HUES64 (cell line): ENCODE measurements around the gene ART4.

Experiments
- H3K27ac ChIP-seq: 2 replicates; pipeline ENCODE4 v1.7.0; 2013; ENCODE audit warnings: low read depth, low read length, inconsistent platforms
- H3K27me3 ChIP-seq: 2 replicates; pipeline ENCODE4 v1.6.1; 2013; ENCODE audit warnings: mild to moderate bottlenecking, low read length; ENCODE audit not compliant: insufficient read depth
- H3K36me3 ChIP-seq: 2 replicates; pipeline ENCODE4 v1.6.1; 2013; ENCODE audit warnings: mild to moderate bottlenecking, low read length; ENCODE audit not compliant: insufficient read depth
- H3K4me1 ChIP-seq: 2 replicates; pipeline ENCODE4 v1.6.1; 2013; ENCODE audit warnings: mild to moderate bottlenecking, low read length, moderate library complexity; ENCODE audit not compliant: insufficient read depth
- H3K4me3 ChIP-seq: 2 replicates; pipeline ENCODE4 v1.5.1; 2013; ENCODE audit warnings: mild to moderate bottlenecking, low read length, moderate library complexity
- H3K9ac ChIP-seq: 2 replicates; pipeline ENCODE4 v1.6.1; 2013; ENCODE audit warnings: mild to moderate bottlenecking, low read depth, low read length
- H3K9me3 ChIP-seq: 2 replicates; pipeline ENCODE4 v1.6.1; 2013; ENCODE audit warnings: low read depth, low read length; ENCODE audit not compliant: insufficient read depth
- WGBS: fragments of 150-250, 120-280 bp; methylation state at CpG from one replicate; pipeline ENCODE4 v1.1.7; 2013; ENCODE audit warnings: missing lambda C conversion rate; 5-methylcytosine and 5-hydroxymethylcytosine counted together

The ART4 gene

DNA sequence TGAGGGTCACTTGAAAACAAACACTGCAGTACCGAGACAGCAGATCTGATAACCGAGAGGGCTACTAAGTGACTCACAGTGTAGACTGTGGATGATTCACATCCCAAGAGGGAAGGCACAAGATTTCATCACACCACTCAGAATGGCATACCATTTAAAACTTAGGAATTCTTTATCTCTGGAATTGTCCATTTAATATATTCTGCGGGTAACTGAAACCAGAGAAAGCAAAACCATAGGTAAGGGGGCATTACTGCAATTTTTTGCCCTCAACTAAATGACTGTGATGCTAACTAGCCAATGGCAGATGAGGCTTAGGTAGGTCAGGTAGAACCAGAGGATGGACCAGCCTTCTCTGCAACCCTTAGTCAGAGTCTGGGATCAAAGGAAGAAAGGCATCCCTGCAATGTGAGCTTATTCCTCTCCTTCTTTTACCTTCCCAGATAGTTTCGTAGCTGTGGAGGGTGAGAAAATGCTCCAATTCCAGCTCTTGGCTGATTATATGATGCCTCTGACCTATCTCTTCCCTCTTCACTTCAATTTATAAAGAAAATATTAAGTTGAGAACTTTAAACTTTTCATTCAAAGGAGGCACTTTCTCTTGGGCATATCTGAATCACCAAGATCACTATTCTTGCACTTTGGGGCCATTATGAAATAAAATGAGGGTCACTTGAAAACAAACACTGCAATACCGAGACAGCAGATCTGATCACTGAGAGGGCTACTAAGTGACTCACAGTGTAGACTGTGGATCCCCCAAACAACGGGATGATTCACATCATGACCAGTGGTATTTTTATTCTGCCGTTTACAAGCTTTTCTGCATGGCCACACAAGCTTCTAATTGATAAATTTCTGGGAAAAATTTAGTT lies 6.8 kb downstream of the ART4 start:
- peaks cover 6% of the 10 kb centered on the region; the same call in 1 of the 2 replicates for H3K4me1 ChIP-seq
- H3K27me3 ChIP-seq, result no peaks in the 10 kb centered on the region
- H3K9me3 ChIP-seq, result no peaks in the 10 kb centered on the region; the same call in 1 of the 2 replicates
- no peak overlapping the region for H3K4me3 ChIP-seq
- no peak overlapping the region for H3K27ac ChIP-seq
- no peaks in the 10 kb centered on the region for H3K36me3 ChIP-seq
- no peak overlapping the region for H3K9ac ChIP-seq
- WGBS, result 92% methylated on average over 7 of the region's 7 CpGs

DNA sequence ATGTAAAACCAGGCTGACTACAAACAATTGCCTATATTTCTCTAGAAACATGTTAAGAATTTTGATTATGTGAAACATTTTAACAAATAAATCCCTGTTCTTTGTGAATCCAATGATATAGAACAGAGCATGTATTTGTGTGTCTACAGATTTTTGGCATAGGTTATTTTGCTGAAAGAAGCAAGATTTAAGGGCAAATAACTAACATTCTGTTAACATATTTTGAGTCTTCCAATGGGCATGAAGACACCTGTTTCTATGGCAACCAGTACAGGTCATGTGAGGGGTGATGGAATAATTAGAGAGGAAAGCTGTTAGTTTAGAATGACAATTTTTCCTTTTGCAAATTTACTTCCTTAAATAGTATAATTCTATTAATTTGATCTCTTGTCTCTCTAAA lies 8.8 kb downstream of the ART4 start:
- H3K36me3 ChIP-seq, result no peaks in the 10 kb centered on the region
- no peak overlapping the region for H3K27ac ChIP-seq
- H3K27me3 ChIP-seq, result no peaks in the 10 kb centered on the region
- H3K9ac ChIP-seq, result no peak overlapping the region
- H3K4me1 ChIP-seq, result peaks cover 6% of the 10 kb centered on the region; the same call in 1 of the 2 replicates
- no peak overlapping the region for H3K4me3 ChIP-seq
- no peaks in the 10 kb centered on the region; the same call in 1 of the 2 replicates for H3K9me3 ChIP-seq

DNA sequence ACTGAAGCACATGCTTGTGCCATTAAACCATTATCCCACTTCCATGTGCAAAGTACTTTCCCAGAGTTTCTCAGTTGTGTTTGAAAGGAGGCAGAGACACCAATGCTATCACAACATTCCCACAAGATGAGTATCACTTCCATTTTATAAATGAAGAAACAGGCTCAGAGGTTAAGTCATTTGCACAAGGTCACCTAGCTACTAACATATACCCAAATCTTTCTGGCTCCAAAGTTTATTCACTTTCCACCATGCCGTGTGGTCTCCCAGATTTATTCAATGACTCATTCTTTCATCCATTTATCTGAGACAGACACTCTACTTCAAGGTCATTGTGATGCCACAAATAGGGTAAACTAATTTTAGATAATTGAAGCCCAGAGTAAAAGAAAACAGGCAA lies 9.4 kb downstream of the ART4 start:
- H3K4me3 ChIP-seq, result no peak overlapping the region
- no peaks in the 10 kb centered on the region for H3K36me3 ChIP-seq
- no peak overlapping the region for H3K9ac ChIP-seq
- WGBS, result 93% methylated on average over 1 of the region's 1 CpG
- H3K27ac ChIP-seq, result no peak overlapping the region
- H3K4me1 ChIP-seq, result peaks cover 6% of the 10 kb centered on the region; the same call in 1 of the 2 replicates
- H3K27me3 ChIP-seq, result no peaks in the 10 kb centered on the region
- H3K9me3 ChIP-seq, result no peaks in the 10 kb centered on the region

DNA sequence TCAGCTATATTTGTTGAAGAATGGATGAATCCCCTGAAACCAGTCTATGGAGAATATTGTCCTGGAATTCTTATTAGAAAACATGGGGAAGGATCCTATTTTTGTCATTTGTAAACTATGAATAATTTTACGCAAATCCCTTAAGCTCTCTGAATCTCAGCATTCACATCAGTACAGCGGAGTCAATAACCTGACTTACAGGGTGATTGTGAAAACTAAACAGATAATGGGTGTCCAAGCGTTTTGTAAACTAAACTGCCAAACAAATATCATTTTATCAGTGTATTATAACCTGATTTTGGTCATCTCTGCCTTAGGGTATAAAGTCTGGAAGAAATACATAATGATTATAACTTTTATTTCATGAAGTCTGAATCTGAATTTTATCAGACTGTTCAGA lies 10.0 kb downstream of the ART4 start:
- Histone ChIP-seq H3K36me3 (no peaks in the 10 kb centered on the region), H3K27ac (no peak overlapping the region)
- WGBS, result 100% methylated on average over 2 of the region's 3 CpGs

DNA sequence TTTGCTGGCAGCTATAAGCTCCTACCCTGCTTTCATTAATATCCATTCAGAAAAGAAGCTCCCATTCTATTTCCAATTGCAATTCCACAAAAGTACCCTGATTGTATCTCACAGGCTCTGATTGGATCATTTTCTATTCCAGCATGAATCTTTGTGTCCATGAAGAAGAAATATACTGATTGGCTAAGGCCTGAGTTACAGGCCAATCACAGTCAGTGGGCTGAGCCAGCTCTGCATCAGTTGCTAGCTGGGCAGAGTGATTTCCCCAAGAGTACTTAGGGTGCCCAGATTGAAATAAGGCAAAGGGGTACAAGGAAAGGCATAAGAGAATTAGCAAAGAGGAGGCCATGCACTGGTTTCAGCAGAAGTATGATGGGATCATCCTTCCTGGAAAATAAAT lies 14.4 kb downstream of the ART4 start:
- H3K27ac ChIP-seq, result no peak overlapping the region
- no peak overlapping the region for H3K4me3 ChIP-seq
- no peak overlapping the region for H3K9ac ChIP-seq
- H3K4me1 ChIP-seq, result no peaks in the 10 kb centered on the region
- H3K9me3 ChIP-seq, result no peaks in the 10 kb centered on the region
- H3K27me3 ChIP-seq, result no peaks in the 10 kb centered on the region
- no peaks in the 10 kb centered on the region for H3K36me3 ChIP-seq

More for the DNA sequence above, 10.0 kb downstream of the ART4 start:
- no peaks in the 10 kb centered on the region for H3K9me3 ChIP-seq
- no peak overlapping the region for H3K9ac ChIP-seq
- no peak overlapping the region for H3K4me3 ChIP-seq
- H3K27me3 ChIP-seq, result no peaks in the 10 kb centered on the region
- H3K4me1 ChIP-seq, result peaks cover 6% of the 10 kb centered on the region; the same call in 1 of the 2 replicates

DNA sequence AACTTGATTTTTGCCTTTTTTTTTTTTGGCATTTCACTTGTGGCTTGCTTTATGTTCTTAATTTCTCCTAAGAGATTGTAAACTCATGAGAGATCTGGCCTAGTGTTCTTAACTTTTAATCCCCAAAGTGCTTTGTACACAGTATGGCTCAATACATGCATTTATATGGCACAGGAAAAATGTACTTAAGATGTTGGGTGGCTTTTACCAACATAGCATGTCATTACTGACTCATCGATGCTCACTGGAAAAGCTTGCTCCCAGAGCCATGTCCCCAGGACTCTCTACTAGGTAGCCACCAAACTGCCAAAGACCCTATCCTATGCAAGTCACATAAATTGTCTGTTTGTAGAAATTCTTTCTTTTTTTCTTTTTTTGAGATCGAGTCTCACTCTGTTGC lies 16.3 kb downstream of the ART4 start:
- Histone ChIP-seq H3K27me3 (no peaks in the 10 kb centered on the region), H3K27ac (no peak overlapping the region), H3K4me3 (no peak overlapping the region), H3K4me1 (no peaks in the 10 kb centered on the region), H3K9me3 (no peaks in the 10 kb centered on the region), H3K36me3 (no peaks in the 10 kb centered on the region), H3K9ac (no peak overlapping the region)
- WGBS, result 94% methylated on average over 2 of the region's 2 CpGs

DNA sequence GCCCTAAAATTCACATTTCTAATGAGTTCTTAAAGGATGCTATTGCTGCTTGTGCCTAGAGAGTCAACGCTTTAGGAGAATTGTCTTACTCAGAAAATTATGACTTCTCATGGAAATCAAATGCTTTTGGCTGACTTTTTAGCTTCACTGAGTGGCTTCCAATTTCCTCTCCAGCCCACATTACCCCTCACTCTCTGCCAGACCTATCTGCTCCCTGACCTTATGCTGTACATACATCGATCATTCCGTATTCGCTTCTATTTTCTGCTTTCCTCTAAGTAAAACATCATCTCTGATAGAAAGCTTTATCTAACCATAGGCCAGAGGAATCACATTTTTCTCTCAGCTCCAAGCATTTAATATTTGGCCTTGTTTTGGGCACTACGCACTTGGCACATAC lies 16.8 kb downstream of the ART4 start:
- no peak overlapping the region for H3K9ac ChIP-seq
- H3K36me3 ChIP-seq, result no peaks in the 10 kb centered on the region
- H3K9me3 ChIP-seq, result no peaks in the 10 kb centered on the region
- 95% methylated on average over 5 of the region's 5 CpGs for WGBS
- H3K4me3 ChIP-seq, result no peak overlapping the region
- H3K4me1 ChIP-seq, result no peaks in the 10 kb centered on the region
- H3K27ac ChIP-seq, result no peak overlapping the region
- H3K27me3 ChIP-seq, result no peaks in the 10 kb centered on the region

DNA sequence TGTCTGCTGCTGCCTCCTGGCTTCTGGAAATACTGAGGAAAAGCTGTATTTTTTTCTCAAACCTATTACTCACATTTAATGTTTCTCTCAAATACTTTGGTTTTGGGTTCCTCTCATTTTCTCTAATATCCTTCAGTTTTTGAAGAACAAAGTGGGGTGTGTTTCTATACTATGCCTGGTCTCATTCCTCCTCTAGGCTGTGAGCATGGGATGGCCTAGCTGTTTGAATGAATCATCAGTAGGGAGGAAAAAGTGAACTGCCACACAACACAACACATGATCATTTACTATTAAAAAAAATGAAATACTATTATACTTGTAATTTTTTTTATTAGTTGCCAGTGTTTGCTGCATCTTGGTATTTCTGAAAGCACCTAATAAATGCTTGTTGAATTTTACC lies 18.1 kb downstream of the ART4 start:
- no peaks in the 10 kb centered on the region for H3K9me3 ChIP-seq
- no peak overlapping the region for H3K9ac ChIP-seq
- no peak overlapping the region for H3K4me3 ChIP-seq
- no peaks in the 10 kb centered on the region for H3K27me3 ChIP-seq
- H3K4me1 ChIP-seq, result no peaks in the 10 kb centered on the region
- no peaks in the 10 kb centered on the region for H3K36me3 ChIP-seq
- H3K27ac ChIP-seq, result no peak overlapping the region

DNA sequence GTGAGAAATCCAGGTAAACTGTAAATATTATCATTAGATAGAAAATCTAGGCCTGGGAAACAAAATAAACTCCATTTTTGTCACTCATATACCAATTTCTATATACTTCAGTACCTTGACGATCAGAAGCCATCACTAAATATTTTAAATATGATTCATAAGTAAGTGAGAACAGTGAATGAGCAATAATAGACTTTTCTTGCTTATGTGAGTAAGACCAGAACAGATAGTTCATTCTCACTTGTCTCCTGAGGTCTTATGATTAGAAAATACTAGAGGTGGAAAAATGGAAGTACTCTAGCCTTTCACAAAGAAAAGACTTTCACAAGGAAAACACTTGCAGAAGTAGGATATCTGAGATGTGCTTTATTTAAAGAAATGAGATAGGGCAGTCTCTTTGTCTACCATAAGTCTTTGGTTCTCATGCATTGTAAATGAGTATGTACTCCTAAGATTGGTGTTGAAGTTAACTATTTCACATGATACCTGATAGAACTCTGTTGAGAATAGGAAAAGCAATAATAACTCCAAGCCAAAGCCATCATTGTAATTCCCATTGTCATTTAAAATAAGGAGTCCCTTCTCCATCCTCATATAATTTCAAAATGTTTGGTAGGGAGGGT lies 19.2 kb downstream of the ART4 start:
- Histone ChIP-seq H3K4me1 (no peaks in the 10 kb centered on the region), H3K4me3 (no peak overlapping the region), H3K36me3 (no peaks in the 10 kb centered on the region), H3K27ac (no peak overlapping the region), H3K9ac (no peak overlapping the region), H3K9me3 (no peaks in the 10 kb centered on the region), H3K27me3 (no peaks in the 10 kb centered on the region)
- no CpG with 5 or more reads among the region's 1 CpG for WGBS

DNA sequence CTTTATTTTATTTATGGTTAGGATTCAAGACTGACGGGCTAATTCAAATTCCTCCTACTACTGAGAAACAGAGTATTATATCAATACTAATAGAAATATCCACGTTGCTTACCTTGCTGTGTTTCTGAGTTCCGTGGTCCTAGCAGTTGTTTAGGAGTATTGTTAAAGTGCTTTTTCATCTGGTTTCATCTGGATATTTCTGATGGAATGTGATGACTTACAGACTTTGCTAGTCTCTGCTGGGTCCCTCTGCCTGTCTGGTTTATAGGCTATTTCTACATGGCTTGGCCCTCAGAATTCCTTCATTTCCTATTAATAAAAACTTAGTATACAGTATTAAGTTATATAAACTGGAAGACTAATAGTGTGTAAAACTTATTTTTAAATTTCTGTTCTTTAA lies 29.3 kb downstream of the ART4 start, which contains the start of gene SMCO3:
SMCO3 (minus strand) TSS at position 169 of the 400 bp plus-strand sequence. CDS start 7,502 bp downstream, outside the sequence.
- Histone ChIP-seq H3K9me3 (no peaks in the 10 kb centered on the region), H3K4me1 (no peaks in the 10 kb centered on the region), H3K4me3 (no peak within 1 kb of the TSS), H3K9ac (no peak within 1 kb of the TSS), H3K36me3 (no peaks in the 10 kb centered on the region), H3K27me3 (no peaks in the 10 kb centered on the region), H3K27ac (no peak within 1 kb of the TSS)
- WGBS, result 87% methylated on average over 2 of the region's 3 CpGs

DNA sequence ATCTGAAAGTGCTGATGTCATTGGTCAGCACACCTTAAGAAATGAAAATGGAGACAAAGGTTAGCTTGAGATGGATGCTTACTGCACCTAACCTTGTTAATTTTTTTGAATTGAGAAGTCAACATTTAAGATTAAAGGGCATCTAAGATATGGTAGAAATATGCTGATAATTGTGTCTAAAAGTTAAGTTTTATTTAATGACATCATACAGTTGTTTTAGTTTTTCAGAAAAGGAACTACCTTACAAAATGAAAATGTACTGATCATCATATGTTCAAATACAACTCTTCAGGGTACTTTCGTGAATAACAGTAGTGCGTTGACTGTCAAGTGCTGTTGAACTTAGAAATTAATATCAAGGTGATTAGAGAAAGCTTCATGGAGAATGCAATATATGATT lies 31.8 kb downstream of the ART4 start:
- H3K9me3 ChIP-seq, result no peaks in the 10 kb centered on the region
- WGBS, result 86% methylated on average over 2 of the region's 2 CpGs
- no peaks in the 10 kb centered on the region for H3K36me3 ChIP-seq
- no peaks in the 10 kb centered on the region for H3K4me1 ChIP-seq
- no peak overlapping the region for H3K4me3 ChIP-seq
- H3K9ac ChIP-seq, result no peak overlapping the region
- H3K27me3 ChIP-seq, result no peaks in the 10 kb centered on the region
- H3K27ac ChIP-seq, result no peak overlapping the region
